Tibial nerve (tissue), 4 donors: ENCODE results near the gene EFTUD2. TPM values are rescaled to one million over a fixed set of nuclear protein-coding genes. Genes with fewer than 3 reads are reported as not detected.

Source experiments
- DNase-seq, 2 donors: peaks; one replicate each; pipeline ENCODE4 v3.0.0-alpha.2; 2019; ENCODE audit warnings: low spot score in 2 of 2
- H3K27ac ChIP-seq, 4 donors: fragments of 200-600 bp; sonication (generic) in 3 of 4; one replicate each; pipeline ENCODE4 v1.5.1; 2017 to 2019; ENCODE audit warnings: mild to moderate bottlenecking in 1 of 4
- H3K27me3 ChIP-seq, 2 donors: fragments of 200-600 bp; sonication (generic) in 1 of 2; one replicate each; pipeline versions ENCODE4 v1.5.1 to v1.6.0; 2017 to 2019
- H3K36me3 ChIP-seq, 3 donors: fragments of 200-600 bp; sonication (generic); one replicate each; pipeline ENCODE4 v1.5.1; 2018 to 2019
- H3K4me1 ChIP-seq, 4 donors: fragments of 200-600 bp; sonication (generic) in 3 of 4; one replicate each; pipeline ENCODE4 v1.5.1; 2017 to 2019
- H3K4me3 ChIP-seq, 4 donors: fragments of 200-600 bp; sonication (generic) in 3 of 4; one replicate each; pipeline ENCODE4 v1.5.1; 2017 to 2019; ENCODE audit warnings: mild to moderate bottlenecking in 1 of 4, moderate library complexity in 1 of 4
- H3K9me3 ChIP-seq, 4 donors: fragments of 200-600 bp; sonication (generic) in 3 of 4; one replicate each; pipeline ENCODE4 v1.5.1; 2017 to 2019
- CTCF ChIP-seq, 5 experiments: fragments of 200-600 bp in 3 of 5; fragments of 450-650 bp in 2 of 5; sonication (generic) in 3 of 5; IDR thresholded peaks; one replicate each; pipeline ENCODE4 v1.5.1; 2016 to 2019; ENCODE audit warnings: antibody characterized with exemption in 5 of 5, mild to moderate bottlenecking in 3 of 5, moderate library complexity in 2 of 5
- EP300 ChIP-seq, 2 donors: sonication (generic); formaldehyde crosslinking; IDR thresholded peaks; one replicate each; pipeline ENCODE4 v1.6.1; 2017; ENCODE audit warnings: antibody characterized with exemption in 2 of 2, mild to moderate bottlenecking in 1 of 2
- POLR2A ChIP-seq, 2 donors: fragments of 450-650 bp; IDR thresholded peaks; one replicate each; pipeline ENCODE4 v1.6.1; 2017; ENCODE audit warnings: antibody characterized with exemption in 2 of 2, mild to moderate bottlenecking in 2 of 2, moderate library complexity in 2 of 2
- WGBS, 2 donors: methylation state at CpG; one replicate each; pipeline ENCODE4 v1.1.5; 2018; 5-methylcytosine and 5-hydroxymethylcytosine counted together
- total RNA-seq, 4 donors: library from RNA; depleted of rRNA; stranded (reverse); fragments of >200 nt; gene quantifications; one replicate each; pipeline ENCODE4 v1.1.0, GENCODE V29; 2016

Gene EFTUD2
- total RNA-seq, 4 donors from 2014 or later: 48.9 to 137 (median 57.0) TPM

DNA sequence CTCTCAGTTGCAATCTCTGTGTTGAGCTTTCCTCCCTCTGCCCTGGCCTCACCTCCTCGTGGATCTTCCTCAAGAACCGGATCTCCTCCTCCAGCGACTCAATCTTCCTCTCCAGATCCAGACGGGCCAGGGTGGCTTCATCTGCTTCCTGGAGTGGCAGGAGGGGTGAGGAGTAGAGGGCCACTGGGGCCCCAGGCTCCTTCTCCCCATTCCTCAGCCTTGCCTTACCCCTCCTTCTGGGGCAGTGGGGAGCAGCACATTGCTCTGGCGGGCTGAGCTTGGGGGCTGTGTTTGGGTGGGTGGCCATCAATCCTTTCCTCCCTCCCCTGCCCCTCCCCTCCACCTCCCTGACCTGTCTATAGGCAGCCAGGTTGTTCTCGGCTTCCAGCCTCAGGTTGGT lies 14.4 kb upstream of the EFTUD2 start:
- Histone ChIP-seq H3K4me1 (peaks cover 0 to 56% (median 26%) of the 10 kb centered on the region in 4 donors), H3K27ac (peak overlapping the region in 2 of 4 donors; percentile 40 to 76), H3K4me3 (no peak overlapping the region), H3K36me3 (no peaks in the 10 kb centered on the region), H3K27me3 (peaks cover 0 to 25% of the 10 kb centered on the region in 2 donors), H3K9me3 (no peaks in the 10 kb centered on the region)
- WGBS, 2 donors: 53 to 54% methylated on average over 6 of the region's 6 CpGs
- TF ChIP-seq EP300 (IDR thresholded peaks at IDR 0.05) (no peak), POLR2A (IDR thresholded peaks at IDR 0.05) (no peak), CTCF (IDR thresholded peaks at IDR 0.05) (no peak)
- no peak for DNase-seq

GRCh38 chr17:44912763-44913544 lies 13.7 kb upstream of the EFTUD2 start:
- Histone ChIP-seq H3K4me1 (peaks cover 0 to 53% (median 26%) of the 10 kb centered on the region in 4 donors), H3K27me3 (peaks cover 0 to 25% of the 10 kb centered on the region in 2 donors), H3K27ac (peak overlapping the region in 1 of 4 donors; percentile 6), H3K9me3 (no peaks in the 10 kb centered on the region), H3K36me3 (no peaks in the 10 kb centered on the region), H3K4me3 (no peak overlapping the region)
- WGBS, 2 donors: 85 to 87% methylated on average over 14 of the region's 14 CpGs
- TF ChIP-seq CTCF (IDR thresholded peaks at IDR 0.05) (no peak), POLR2A (IDR thresholded peaks at IDR 0.05) (no peak), EP300 (IDR thresholded peaks at IDR 0.05) (no peak)
- no peak for DNase-seq

GRCh38 chr17:44911133-44912001 lies 12.1 kb upstream of the EFTUD2 start:
- peaks cover 0 to 25% of the 10 kb centered on the region in 2 donors for H3K27me3 ChIP-seq
- 14 to 17% methylated on average over 34 to 47 of the region's 56 CpGs for WGBS, 2 donors

GRCh38 chr17:44910231-44911106 lies 11.2 kb upstream of the EFTUD2 start:
- no peak for DNase-seq
- no peak for TF ChIP-seq CTCF (IDR thresholded peaks at IDR 0.05)
- no peak for TF ChIP-seq POLR2A (IDR thresholded peaks at IDR 0.05)
- no peak for TF ChIP-seq EP300 (IDR thresholded peaks at IDR 0.05)
- 86 to 90% methylated on average over 13 of the region's 13 CpGs for WGBS, 2 donors

More at GRCh38 chr17:44911133-44912001, 12.1 kb upstream of the EFTUD2 start:
- no peaks in the 10 kb centered on the region for H3K9me3 ChIP-seq
- peak in 1 of 2 donors; percentile 19 for DNase-seq
- H3K4me1 ChIP-seq: peaks cover 0 to 39% (median 21%) of the 10 kb centered on the region in 4 donors
- H3K4me3 ChIP-seq: peak overlapping the region in 3 of 4 donors; percentile 8 to 40 (median 27)
- no peak overlapping the region for H3K27ac ChIP-seq
- no peak for TF ChIP-seq POLR2A (IDR thresholded peaks at IDR 0.05)
- peak; percentile 42 to 57 (median 53) for TF ChIP-seq CTCF (IDR thresholded peaks at IDR 0.05)
- no peak for TF ChIP-seq EP300 (IDR thresholded peaks at IDR 0.05)
- H3K36me3 ChIP-seq: no peaks in the 10 kb centered on the region

More at GRCh38 chr17:44910231-44911106, 11.2 kb upstream of the EFTUD2 start:
- Histone ChIP-seq H3K4me1 (peaks cover 0 to 30% (median 14%) of the 10 kb centered on the region in 4 donors), H3K27ac (no peak overlapping the region), H3K9me3 (no peaks in the 10 kb centered on the region), H3K4me3 (no peak overlapping the region), H3K27me3 (peaks cover 0 to 25% of the 10 kb centered on the region in 2 donors), H3K36me3 (no peaks in the 10 kb centered on the region)
